Mammary epithelial cell (primary cell): ENCODE results near the gene BIRC2.

ENCODE experiments used
- CTCF ChIP-seq, 2 donors: IDR thresholded peaks in 1 of 2; conservative IDR thresholded peaks in 1 of 2; 2 replicates each; pipeline ENCODE4 v1.5.1; 2011 to 2012; ENCODE audit warnings: inconsistent platforms in 2 of 2, low read length in 2 of 2, mild to moderate bottlenecking in 2 of 2, control low read depth in 1 of 2, low read depth in 1 of 2; ENCODE audit not compliant: insufficient read depth in 1 of 2; ENCODE audit errors: extremely low read depth in 1 of 2
- EZH2 ChIP-seq: IDR thresholded peaks from 2 replicates; pipeline ENCODE4 v1.6.1; 2012; ENCODE audit warnings: low read length, inconsistent platforms, borderline replicate concordance

GRCh38 chr11:102330231-102330630 is 16.8 kb upstream of the BIRC2 start:
- TF ChIP-seq CTCF (conservative IDR thresholded peaks at IDR 0.05 in 1 of 2, IDR thresholded peaks at IDR 0.05 in 1 of 2; ENCODE audit: extremely low read depth in 1 of 2, insufficient read depth in 1 of 2, low read depth in 1 of 2, low read length in 2 of 2) (no peak), EZH2 (no peak)
